GM19452 (cell line): ENCODE data around the gene GPC1.
A peak's percentile ranks its signal among the peaks of the same experiment; 100 is the strongest.

Source experiments
- ATAC-seq: cut with Tn5 transposase; IDR thresholded peaks from one replicate; pipeline ENCODE4 v1.9.1; 2021; ENCODE audit not compliant: unreplicated experiment

GPC1 gene

GRCh38 chr2:240512109-240512485 is 76.6 kb downstream of the GPC1 start:
- ATAC-seq: no peak

GRCh38 chr2:240512666-240513535 is 77.4 kb downstream of the GPC1 start:
- ATAC-seq: no peak

DNA sequence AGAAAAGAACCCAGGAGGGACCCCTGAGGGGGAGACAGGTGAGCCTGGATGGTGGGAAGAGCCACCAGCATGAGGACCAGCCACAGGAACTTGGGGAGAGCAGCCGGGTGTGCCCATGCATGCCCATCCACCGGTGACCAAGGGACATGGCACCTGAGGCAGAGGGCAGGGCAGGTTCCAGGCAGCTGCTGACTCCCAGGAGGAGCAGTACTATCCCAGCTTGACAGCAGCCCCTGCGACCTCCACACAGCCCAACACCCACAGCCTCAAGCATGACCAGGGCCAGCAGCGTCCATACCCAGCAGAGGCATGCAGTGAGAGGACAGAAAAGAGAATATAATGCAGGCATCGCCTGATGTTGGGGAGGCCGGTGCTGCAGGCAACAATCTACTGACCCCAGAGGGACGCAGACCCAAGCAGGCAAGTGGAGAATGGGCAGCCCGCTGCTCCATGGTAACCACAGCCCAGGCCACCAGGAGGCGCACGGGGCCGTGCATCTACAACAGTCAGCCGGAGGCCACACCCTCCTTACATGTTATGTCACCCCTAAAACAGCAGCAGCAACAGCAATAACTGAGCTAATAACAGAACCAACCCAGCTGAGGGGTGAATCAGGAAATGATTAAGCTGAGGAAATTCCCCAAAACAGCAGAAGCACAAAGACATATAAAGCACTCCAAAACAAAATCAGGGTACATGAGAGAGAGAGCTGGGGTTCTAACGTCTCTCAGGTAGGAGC is 78.3 kb downstream of the GPC1 start:
- peak; percentile 92 for ATAC-seq

- no peak for ATAC-seq
Observed at GRCh38 chr2:240514631-240515030, 79.2 kb downstream of the GPC1 start.

- no peak for ATAC-seq
Observed at GRCh38 chr2:240517342-240517741, 81.9 kb downstream of the GPC1 start.
